WTC11 (cell line): ENCODE results near the gene KRT28. TPM values are rescaled to one million over a fixed set of nuclear protein-coding genes. Genes with fewer than 3 reads are reported as not detected.
A peak's percentile ranks its signal among the peaks of the same experiment; 100 is the strongest.

Experiments
- ATAC-seq: fragments of 200-7000 bp; cut with Tn5 transposase; 2 replicates; pipeline ENCODE4 v1.10.0; 2021; ENCODE audit warnings: mild to moderate bottlenecking, moderate library complexity
- CTCF ChIA-PET: fragments of 300-600 bp; sonication (Branson Sonifier 250); formaldehyde crosslinking; loops from one replicate; lab custom pipeline; 2021; ENCODE audit warnings: antibody characterized with exemption; lab: Charles Lee
- POLR2A ChIA-PET: fragments of 350-600 bp; sonication (Branson Sonifier 250); formaldehyde crosslinking; loops from one replicate; lab custom pipeline; 2021; ENCODE audit warnings: antibody characterized with exemption; lab: Charles Lee
- DNase-seq: peaks from one replicate; pipeline ENCODE4 v3.0.0; 2021; ENCODE audit warnings: low spot score
- H3K27ac Mint-ChIP-seq: 2 replicates; pipeline ENCODE4 v1.8.0; 2021; ENCODE audit warnings: mixed read lengths
- H3K27me3 Mint-ChIP-seq: 2 replicates; pipeline ENCODE4 v1.8.0; 2021; ENCODE audit warnings: low read depth, mild to moderate bottlenecking, moderate library complexity, mixed read lengths
- H3K36me3 Mint-ChIP-seq: 2 replicates; pipeline ENCODE4 v1.8.0; 2021; ENCODE audit warnings: mixed read lengths
- H3K4me1 Mint-ChIP-seq: 2 replicates; pipeline ENCODE4 v1.8.0; 2022; ENCODE audit warnings: mixed read lengths
- H3K4me3 Mint-ChIP-seq: 2 replicates; pipeline ENCODE4 v1.8.0; 2021; ENCODE audit warnings: mild to moderate bottlenecking, moderate library complexity, mixed read lengths
- H3K9me3 Mint-ChIP-seq: 2 replicates; pipeline ENCODE4 v1.8.0; 2021; ENCODE audit warnings: mixed read lengths
- AR ChIP-seq: fragments of 250-450 bp; sonication (Bioruptor Pico); IDR thresholded peaks from 2 replicates; pipeline ENCODE4 v1.9.0; 2021; ENCODE audit warnings: mild to moderate bottlenecking
- E2F1 ChIP-seq: sonication (generic); formaldehyde crosslinking; IDR thresholded peaks from 2 replicates; pipeline ENCODE4 v1.8.0; 2022; ENCODE audit warnings: mild to moderate bottlenecking, missing genetic modification reagents
- ELF4 ChIP-seq: sonication (generic); formaldehyde crosslinking; IDR thresholded peaks from 2 replicates; pipeline ENCODE4 v1.8.1; 2022; ENCODE audit warnings: low read depth, mild to moderate bottlenecking, moderate library complexity, missing genetic modification reagents
- FOXJ3 ChIP-seq: sonication (generic); formaldehyde crosslinking; IDR thresholded peaks from 2 replicates; pipeline ENCODE4 v1.9.0; 2021; ENCODE audit warnings: missing genetic modification reagents, mild to moderate bottlenecking, borderline replicate concordance
- IRF2 ChIP-seq: sonication (generic); formaldehyde crosslinking; IDR thresholded peaks from 2 replicates; pipeline ENCODE4 v1.8.0; 2022; ENCODE audit warnings: low read depth, missing genetic modification reagents, borderline replicate concordance
- JUN ChIP-seq: sonication (generic); formaldehyde crosslinking; IDR thresholded peaks from 2 replicates; pipeline ENCODE4 v1.8.0; 2023; ENCODE audit warnings: mild to moderate bottlenecking, missing genetic modification reagents
- KAT7 ChIP-seq: sonication (generic); formaldehyde crosslinking; IDR thresholded peaks from 2 replicates; pipeline ENCODE4 v1.8.1; 2023; ENCODE audit warnings: missing genetic modification reagents, mild to moderate bottlenecking, borderline replicate concordance
- NR2C2 ChIP-seq: sonication (generic); formaldehyde crosslinking; IDR thresholded peaks from 2 replicates; pipeline ENCODE4 v1.8.0; 2022; ENCODE audit warnings: mild to moderate bottlenecking, missing genetic modification reagents
- SOX15 ChIP-seq: fragments of 250-450 bp; sonication (Bioruptor Pico); IDR thresholded peaks from 2 replicates; pipeline ENCODE4 v1.9.0; 2021; ENCODE audit warnings: mild to moderate bottlenecking
- ZBTB43 ChIP-seq: sonication (generic); formaldehyde crosslinking; IDR thresholded peaks from 2 replicates; pipeline ENCODE4 v1.8.1; 2023; ENCODE audit warnings: mild to moderate bottlenecking, missing genetic modification reagents
- ZMAT4 ChIP-seq: fragments of 250-450 bp; sonication (Bioruptor Pico); IDR thresholded peaks from 2 replicates; pipeline ENCODE4 v1.9.0; 2021; ENCODE audit warnings: mild to moderate bottlenecking
- ZNF219 ChIP-seq: sonication (generic); formaldehyde crosslinking; IDR thresholded peaks from 2 replicates; pipeline ENCODE4 v1.8.0; 2023; ENCODE audit warnings: missing genetic modification reagents, mild to moderate bottlenecking, borderline replicate concordance
- ZNF281 ChIP-seq: sonication (generic); formaldehyde crosslinking; IDR thresholded peaks from 2 replicates; pipeline ENCODE4 v1.8.0; 2023; ENCODE audit warnings: mild to moderate bottlenecking, missing genetic modification reagents
- ZNF512 ChIP-seq: sonication (generic); formaldehyde crosslinking; IDR thresholded peaks from 2 replicates; pipeline ENCODE4 v1.8.1; 2022; ENCODE audit warnings: missing genetic modification reagents, borderline replicate concordance
- total RNA-seq: library from RNA; stranded (reverse); gene quantifications from 3 replicates; pipeline ENCODE4 v1.2.3, GENCODE V29; 2021

KRT28 gene
- total RNA-seq, 1 experiment from 2014 or later: not detected

- H3K27ac Mint-ChIP-seq: no peak within 1 kb of the TSS
- H3K4me3 Mint-ChIP-seq: no peak within 1 kb of the TSS
- H3K9me3 Mint-ChIP-seq: no peaks in the 10 kb centered on the region
- ChIA-PET CTCF (interaction anchor here (0.9 kb wide), 1 partner anchor 41 kb away, joined by 3 read pairs; no protein-coding TSS in a partner anchor), POLR2A (no interaction called here)
- ATAC-seq (no peak), DNase-seq (no peak)
- no peak for TF ChIP-seq FOXJ3 (CRISPR knock-in tag)
- H3K4me1 Mint-ChIP-seq: peaks cover 14% of the 10 kb centered on the region
- peaks cover 59% of the 10 kb centered on the region for H3K27me3 Mint-ChIP-seq
- peaks cover 9% of the 10 kb centered on the region for H3K36me3 Mint-ChIP-seq
These were observed 22.5 kb upstream of the KRT28 start, which contains the start of gene KRT10 for GRCh38 chr17:40822132-40822812. Gene KRT10 (minus strand): TSS chr17:40822614. CDS start chr17:40822585, 29 bp downstream.

GRCh38 chr17:40821536-40821935 lies 21.8 kb upstream of the KRT28 start:
- POLR2A ChIA-PET: no interaction called here
- TF ChIP-seq NR2C2 (no peak), JUN (no peak)
- no peak for ATAC-seq

GRCh38 chr17:40820228-40820838 lies 20.6 kb upstream of the KRT28 start:
- Mint-ChIP-seq H3K36me3 (peaks cover 13% of the 10 kb centered on the region), H3K27ac (no peak overlapping the region), H3K9me3 (no peaks in the 10 kb centered on the region), H3K4me1 (peaks cover 14% of the 10 kb centered on the region), H3K4me3 (peak overlapping the region; percentile 83), H3K27me3 (peaks cover 48% of the 10 kb centered on the region)
- no peak for TF ChIP-seq ZNF281
- TF ChIP-seq ZNF219 (CRISPR knock-in tag): no peak
- TF ChIP-seq E2F1 (CRISPR knock-in tag): no peak
- TF ChIP-seq AR: no peak
- no peak for TF ChIP-seq ZBTB43 (CRISPR knock-in tag)
- TF ChIP-seq SOX15: no peak
- no peak for TF ChIP-seq ZMAT4
- no peak for TF ChIP-seq KAT7 (CRISPR knock-in tag)
- TF ChIP-seq ELF4 (CRISPR knock-in tag): no peak
- TF ChIP-seq NR2C2: no peak
- no peak for TF ChIP-seq IRF2 (CRISPR knock-in tag)
- TF ChIP-seq ZNF512 (CRISPR knock-in tag): no peak
- ATAC-seq (no peak), DNase-seq (no peak)
- POLR2A ChIA-PET: no interaction called here
- CTCF ChIA-PET: interaction anchor here (0.6 to 2.3 kb wide), 2 partner anchors 205 to 730 kb away, joined by 6 to 10 read pairs; no protein-coding TSS in a partner anchor

More at GRCh38 chr17:40821536-40821935, 21.8 kb upstream of the KRT28 start:
- Mint-ChIP-seq H3K36me3 (peaks cover 13% of the 10 kb centered on the region), H3K27me3 (peaks cover 55% of the 10 kb centered on the region), H3K4me1 (peaks cover 14% of the 10 kb centered on the region), H3K9me3 (no peaks in the 10 kb centered on the region), H3K4me3 (no peak overlapping the region), H3K27ac (no peak overlapping the region)
- CTCF ChIA-PET: interaction anchor here (0.9 kb wide), 1 partner anchor 42 kb away, joined by 3 read pairs; no protein-coding TSS in a partner anchor
- no peak for DNase-seq
